GM19468 (cell line): ENCODE measurements around the gene SLC44A3.
"Not testable (repeated sequence)": the region's sequence is repeated elsewhere in the genome, so short reads cannot be mapped to it uniquely, and the experiment has no call there.

Experiments used
- ATAC-seq: cut with Tn5 transposase; IDR thresholded peaks from one replicate; pipeline ENCODE4 v1.9.1; 2021; ENCODE audit warnings: mild to moderate bottlenecking, moderate library complexity, moderate number of reproducible peaks; ENCODE audit not compliant: unreplicated experiment; ENCODE audit errors: extremely low read depth

The SLC44A3 gene

GRCh38 chr1:94927405-94928175 lies 107.4 kb downstream of the SLC44A3 start:
- ATAC-seq: no peak

- no peak for ATAC-seq
Observed at GRCh38 chr1:94928293-94928939, 108.3 kb downstream of the SLC44A3 start.

- ATAC-seq: no peak
Observed at GRCh38 chr1:94929351-94930217, 109.4 kb downstream of the SLC44A3 start.

- ATAC-seq: no peak
Observed at GRCh38 chr1:94931254-94931841, 111.2 kb downstream of the SLC44A3 start.

- ATAC-seq: no peak
Observed at GRCh38 chr1:94934551-94934950, 114.4 kb downstream of the SLC44A3 start.

- no peak for ATAC-seq
Observed at GRCh38 chr1:94935034-94935433, 114.9 kb downstream of the SLC44A3 start.

GRCh38 chr1:94935476-94935875 lies 115.3 kb downstream of the SLC44A3 start:
- no peak for ATAC-seq

- ATAC-seq: no peak
Observed at GRCh38 chr1:94936861-94937620, 116.9 kb downstream of the SLC44A3 start.

- no peak for ATAC-seq
Observed at GRCh38 chr1:94937820-94938219, 117.7 kb downstream of the SLC44A3 start.

GRCh38 chr1:94940738-94941137 lies 120.6 kb downstream of the SLC44A3 start:
- no peak for ATAC-seq

GRCh38 chr1:94941480-94941879 lies 121.3 kb downstream of the SLC44A3 start:
- not testable (repeated sequence) for ATAC-seq

- ATAC-seq: peak; percentile 45
Observed at GRCh38 chr1:94942171-94943128, 122.3 kb downstream of the SLC44A3 start.
